ENCODE measurements around the gene COL6A1.
A peak's percentile ranks its signal among the peaks of the same experiment; 100 is the strongest.
"Not testable (repeated sequence)": the region's sequence is repeated elsewhere in the genome, so short reads cannot be mapped to it uniquely, and the experiment has no call there.

Gene COL6A1

DNA sequence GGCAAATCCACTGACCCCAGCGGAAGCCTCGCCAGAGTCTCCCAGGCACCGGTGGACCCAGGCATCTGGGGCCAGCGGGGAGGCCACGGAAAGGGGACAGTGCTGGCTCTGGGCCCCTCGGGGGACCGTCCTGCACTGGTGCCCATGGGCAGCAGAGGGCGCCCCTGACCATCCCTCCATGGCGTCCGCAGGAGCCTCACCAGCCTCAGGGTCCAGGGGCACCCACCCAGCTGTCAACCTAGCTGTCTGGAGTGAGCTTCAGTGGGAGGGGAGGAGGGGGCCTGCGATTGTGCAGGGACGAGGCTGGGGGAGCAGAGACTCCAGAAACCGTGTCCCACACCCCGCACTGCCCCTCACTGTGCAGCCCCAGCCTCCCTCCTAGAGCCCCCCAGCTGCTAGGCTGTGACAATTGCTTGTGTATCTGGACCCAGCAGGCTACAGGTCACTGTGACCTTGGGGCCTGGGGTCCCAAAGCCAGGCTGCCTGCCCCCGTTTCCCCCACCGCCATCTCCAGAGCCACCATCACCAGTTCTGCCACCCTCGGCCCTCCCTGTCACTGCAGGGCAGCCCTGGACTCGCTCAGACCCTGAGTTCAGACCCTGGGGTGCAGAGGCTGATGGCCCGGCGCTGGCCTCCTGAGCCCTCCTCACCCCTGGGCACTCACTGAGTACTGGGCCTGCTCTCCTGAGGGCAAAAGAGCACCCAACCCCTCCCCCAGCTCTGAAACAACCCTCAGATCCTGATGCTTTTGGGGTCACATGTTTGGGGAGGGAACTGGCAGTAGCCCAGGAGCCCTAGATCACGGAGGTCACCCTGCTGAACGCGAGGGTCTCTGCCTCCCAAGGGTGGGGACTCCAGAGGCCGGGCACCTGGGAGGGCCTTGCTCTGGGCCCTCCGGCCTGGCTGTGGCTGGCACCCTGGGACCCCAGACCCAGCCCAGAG lies 10.6 kb upstream of the COL6A1 start:
- DNase-seq = peak; percentile 64

- DNase-seq = no peak
These were observed 9.8 kb upstream of the COL6A1 start for GRCh38 chr21:45971616-45972352.

DNA sequence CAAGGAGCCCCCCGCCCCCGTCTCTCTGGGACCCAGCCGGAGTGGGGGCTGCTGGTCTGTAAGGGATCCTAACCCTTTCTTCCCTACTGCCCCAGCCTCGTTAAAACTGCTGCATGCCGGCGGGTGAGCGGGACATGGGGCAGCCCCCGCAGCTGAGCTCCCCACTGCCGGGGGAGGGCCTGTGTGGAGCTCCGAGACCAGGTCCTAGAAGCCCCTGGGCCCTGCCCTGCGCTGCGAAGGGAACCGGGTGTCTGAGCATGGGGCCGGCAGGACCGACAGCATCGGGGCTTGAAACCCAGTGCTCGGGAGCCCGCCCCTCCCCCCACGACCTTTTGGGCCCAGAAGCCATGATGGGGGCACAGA lies 9.2 kb upstream of the COL6A1 start:
- DNase-seq = no peak

DNA sequence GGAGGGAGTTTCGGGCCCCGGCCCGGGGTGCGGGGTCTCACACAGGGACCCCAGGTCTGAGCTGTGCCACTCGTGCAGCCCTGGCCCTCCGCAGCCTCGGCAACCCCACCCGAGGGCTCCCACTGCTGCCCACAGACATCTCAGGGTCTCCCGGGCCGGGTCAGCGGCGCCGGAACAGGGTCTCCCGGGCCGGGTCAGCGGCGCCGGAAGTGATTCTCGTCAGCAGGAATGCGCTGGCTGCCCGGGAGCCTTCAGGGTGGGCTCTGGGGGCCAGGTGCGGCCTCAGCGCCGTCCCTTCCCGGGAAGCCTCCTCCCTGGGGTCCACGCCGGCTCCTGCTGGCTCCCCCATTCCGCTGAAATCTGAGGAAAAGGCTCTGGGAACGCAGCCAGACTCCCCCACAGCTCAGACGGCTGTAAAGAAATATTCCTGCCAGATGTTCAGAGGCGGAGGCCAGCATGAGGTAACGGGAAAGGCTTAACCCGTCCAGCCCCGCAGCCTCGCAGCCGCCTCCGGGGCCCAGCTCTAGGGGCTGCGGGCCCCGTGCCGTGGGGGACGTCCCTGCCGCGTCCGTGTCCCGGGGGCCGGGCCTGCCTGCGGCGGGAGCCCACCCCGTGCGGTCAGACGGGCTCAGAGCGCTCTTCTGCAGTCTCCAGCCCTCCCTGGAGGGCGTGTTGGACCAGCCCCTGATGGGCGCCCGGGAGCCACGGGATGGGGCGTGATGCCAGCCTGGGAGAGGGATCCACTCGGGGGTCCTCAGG lies 8.7 kb upstream of the COL6A1 start:
- no peak for DNase-seq

DNA sequence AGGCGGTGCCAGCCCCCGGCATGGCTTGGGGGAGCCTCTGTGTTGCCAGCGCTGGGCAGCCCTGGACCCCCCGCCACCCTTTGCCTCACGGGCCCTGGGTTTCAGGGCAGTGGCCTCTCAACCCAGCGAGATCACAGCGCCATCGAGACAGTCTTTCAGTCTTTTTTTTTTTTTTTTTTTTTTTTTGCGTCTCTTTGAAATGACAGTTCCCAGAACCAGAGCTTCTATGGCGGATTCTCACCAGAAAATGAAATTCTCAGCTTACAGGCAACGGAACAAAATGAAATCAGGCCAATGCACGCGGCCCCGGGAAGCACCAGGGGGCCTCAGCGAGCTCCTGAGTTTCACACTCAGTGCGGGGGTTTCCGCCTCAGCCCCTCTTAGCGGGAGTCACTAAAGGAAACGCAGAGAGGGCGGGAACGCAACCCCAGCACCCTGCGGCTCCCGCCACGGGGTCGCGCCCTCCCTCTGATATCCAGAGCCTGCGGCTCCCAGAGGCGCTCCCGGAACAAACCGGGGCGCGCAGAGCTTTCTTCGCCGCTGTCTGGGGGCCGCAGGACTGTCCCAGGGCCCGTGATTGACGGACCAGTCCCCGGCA lies 8.0 kb upstream of the COL6A1 start:
- DNase-seq = peak; percentile 84

DNA sequence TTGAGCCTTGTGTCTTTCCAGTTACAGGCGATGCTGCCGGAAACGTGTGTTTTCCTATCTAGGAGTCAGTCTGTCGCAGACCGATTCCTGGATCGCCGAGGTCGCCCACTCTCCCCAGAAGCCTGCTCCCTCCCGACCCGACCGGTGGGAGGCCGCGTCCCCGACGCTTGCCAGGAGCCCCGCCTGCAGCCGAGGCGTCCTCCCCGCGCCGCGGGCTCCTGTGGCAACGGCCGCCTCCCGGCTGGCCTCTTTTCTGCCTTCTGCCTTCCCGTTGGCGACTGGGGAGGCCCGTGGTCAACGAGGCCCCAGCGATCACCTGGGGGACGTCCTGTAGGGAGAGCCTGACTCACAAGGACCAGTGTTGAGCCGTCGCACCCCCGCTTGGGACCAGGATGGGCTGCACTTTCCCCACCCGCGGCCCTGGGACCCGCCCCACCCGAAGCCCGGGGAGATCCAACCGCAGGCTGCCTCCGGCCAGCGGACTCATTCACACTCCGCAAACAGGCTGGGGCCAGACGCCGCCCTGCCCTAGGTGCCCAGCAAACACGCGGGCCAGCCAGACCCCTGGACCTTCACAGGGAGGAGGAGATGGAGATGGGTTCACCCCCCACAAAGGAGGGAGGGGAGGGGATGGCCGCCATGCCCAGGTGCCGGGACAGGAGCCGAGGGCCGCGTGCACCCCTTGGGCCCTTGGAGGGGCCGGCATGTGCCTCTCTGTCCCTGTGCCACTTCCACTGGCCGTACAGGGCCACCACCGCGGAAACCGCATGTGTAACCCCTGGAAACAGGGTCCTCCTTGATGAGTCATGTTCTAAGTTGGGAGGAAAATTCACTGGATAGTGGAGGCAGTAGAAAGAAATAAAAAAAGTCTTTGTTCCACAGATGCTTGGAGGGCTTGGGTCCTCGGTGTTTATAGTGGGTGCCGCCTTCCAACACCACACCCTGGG lies 7.2 kb upstream of the COL6A1 start:
- DNase-seq = peak; percentile 40

GRCh38 chr21:45975020-45975666 lies 6.4 kb upstream of the COL6A1 start:
- no peak for DNase-seq

DNA sequence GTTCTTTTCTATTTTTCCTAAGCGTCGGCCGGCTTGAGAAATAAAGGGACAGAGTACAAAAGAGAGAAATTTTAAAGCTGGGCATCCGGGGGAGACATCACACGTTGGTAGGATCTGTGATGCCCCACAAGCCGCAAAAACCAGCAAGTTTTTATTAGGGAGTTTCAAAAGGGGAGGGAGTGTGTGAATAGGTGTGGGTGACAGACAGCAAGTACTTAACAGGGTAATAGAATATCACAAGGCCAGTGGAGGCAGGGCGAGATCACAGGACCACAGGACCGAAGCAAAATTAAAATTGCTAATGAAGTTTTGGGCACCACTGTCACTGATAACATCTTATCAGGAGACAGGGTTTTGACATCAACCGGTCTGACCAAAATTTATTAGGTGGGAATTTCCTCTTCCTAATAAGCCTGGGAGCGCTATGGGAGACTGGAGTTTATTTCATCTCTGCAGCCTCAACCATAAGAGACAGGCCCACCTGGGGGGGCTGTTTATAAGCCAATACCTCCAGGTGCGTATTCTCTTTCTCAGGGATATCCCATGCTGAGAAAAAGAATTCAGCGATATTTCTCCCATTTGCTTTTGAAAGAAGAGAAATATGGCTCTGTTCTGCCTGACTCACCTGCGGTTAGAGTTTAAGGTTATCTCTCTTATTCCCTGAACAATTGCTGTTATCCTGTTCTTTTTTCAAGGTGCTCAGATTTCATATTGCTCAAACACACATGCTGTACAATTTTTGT lies 5.7 kb upstream of the COL6A1 start:
- not testable (repeated sequence) for DNase-seq

- DNase-seq = no peak
These were observed 4.8 kb upstream of the COL6A1 start for GRCh38 chr21:45976701-45977311.

- DNase-seq = no peak
These were observed 4.2 kb upstream of the COL6A1 start for GRCh38 chr21:45977396-45977795.

DNA sequence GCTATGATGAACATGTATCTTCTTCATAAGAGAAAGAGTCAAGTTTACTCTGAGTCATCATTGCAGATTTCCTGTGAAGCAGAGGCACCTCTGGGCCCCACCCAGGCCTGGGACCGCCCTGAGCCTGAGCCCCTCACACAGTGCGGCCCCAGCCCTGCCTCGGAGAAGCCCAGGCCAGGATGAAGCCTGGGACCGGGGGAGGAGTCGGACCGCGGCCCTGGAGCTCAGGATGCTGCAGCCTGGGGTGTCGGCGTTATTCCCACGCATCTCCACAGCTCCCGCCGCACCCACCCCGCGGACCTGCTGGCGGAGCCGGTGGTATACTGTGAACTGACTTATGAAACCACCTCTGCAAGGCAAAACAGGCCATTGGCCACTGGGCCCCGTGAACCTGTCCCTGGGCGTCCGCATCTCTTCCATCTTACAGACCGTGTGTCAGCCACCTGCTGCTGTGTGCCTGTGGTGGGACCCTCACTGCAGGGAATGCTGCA lies 2.4 kb upstream of the COL6A1 start:
- DNase-seq = no peak

DNA sequence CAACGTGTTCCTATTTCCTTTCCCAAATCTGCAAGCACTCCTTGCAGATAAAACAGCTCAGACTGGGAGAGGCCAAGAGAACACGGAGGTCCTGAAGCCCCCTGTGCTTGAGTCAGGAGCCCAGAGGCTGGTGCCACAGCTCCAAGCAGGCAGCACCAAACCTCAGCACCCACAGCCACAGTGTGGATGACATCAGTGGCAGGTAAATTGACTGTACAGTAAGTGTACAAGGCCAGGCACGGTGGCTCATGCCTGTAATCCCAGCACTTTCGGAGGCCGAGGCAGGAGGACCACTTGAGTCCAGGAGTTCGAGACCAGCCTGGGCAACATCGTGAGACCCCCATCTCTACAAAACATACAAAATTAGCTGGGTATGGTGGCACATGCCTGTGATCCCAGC lies 1.9 kb upstream of the COL6A1 start:
- DNase-seq = no peak

DNA sequence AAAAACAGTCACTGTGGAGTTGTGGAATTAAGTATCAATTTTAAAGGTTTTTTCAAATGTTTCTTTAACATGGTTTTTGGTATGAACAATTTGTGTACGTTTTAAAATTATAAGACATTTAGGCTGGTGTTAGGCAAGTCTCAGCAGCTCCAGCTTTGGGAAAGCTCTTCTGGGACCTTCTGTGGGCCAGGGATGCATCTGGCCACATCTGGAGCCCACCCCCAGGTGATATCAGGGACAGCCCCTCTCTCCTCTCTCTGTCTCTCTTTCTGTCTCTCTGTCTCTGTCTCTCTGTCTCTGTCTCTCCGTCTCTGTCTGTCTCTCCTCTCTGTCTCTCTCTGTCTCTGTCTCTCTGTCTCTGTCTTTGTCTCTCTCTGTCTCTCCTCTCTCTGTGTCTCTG lies 1.3 kb upstream of the COL6A1 start:
- DNase-seq = no peak

GRCh38 chr21:45980697-45981096 lies 873 bp upstream of the COL6A1 start:
- no peak for DNase-seq

- DNase-seq = no peak
These were observed 655 bp downstream of the COL6A1 start for GRCh38 chr21:45982092-45982757.

GRCh38 chr21:45982758-45983648 lies 1.4 kb downstream of the COL6A1 start:
- no peak for DNase-seq

DNA sequence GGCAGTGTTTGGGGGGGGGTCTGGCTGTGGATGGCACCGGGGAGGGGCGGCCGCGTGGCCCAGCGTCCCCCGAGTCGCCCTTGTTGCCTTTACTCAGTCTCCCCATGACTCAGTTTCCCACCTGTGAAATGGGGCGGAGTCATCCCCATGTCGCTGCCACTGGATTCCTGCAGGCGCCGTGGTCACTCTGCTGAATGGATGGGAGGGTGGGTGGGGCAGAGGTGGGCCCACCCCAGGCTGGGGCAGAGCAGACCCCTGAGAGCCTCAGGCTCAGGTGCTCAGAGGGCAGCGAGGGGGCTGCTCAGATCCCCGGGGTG lies 2.0 kb downstream of the COL6A1 start:
- no peak for DNase-seq

DNA sequence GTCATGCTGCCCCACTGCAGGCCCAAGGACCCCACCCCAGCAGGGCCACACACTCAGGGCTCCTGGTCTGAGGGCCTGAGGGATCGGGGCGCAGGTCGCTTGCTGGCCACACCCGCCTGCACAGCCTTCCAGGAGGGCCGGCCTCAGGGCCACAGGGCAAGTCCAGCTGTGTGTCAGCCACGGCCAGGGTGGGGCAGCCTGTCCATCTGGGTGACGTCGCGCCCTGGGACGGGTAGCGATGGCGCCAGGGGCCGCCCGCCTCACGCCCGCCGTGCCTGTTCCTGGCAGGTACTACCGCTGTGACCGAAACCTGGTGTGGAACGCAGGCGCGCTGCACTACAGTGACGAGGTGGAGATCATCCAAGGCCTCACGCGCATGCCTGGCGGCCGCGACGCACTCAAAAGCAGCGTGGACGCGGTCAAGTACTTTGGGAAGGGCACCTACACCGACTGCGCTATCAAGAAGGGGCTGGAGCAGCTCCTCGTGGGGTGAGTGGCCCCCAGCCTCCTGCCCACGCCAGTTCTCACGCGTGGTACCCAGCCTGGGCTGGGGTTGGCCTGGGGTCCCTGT lies 2.5 kb downstream of the COL6A1 start:
- DNase-seq = no peak
